Vagina (tissue), 2 donors: Measurements from ENCODE around the gene PDGFC. TPM values are rescaled to one million over a fixed set of nuclear protein-coding genes. Genes with fewer than 3 reads are reported as not detected.

Source experiments
- DNase-seq, 2 donors: peaks; one replicate each; pipeline ENCODE4 v3.0.0-alpha.2; 2017; ENCODE audit errors: extremely low spot score in 2 of 2
- H3K27ac ChIP-seq: fragments of 200-600 bp; sonication (generic); one replicate; pipeline ENCODE4 v1.5.1; 2019
- H3K27me3 ChIP-seq: fragments of 200-600 bp; sonication (generic); one replicate; pipeline ENCODE4 v1.5.1; 2019
- H3K36me3 ChIP-seq, 2 donors: fragments of 200-600 bp; sonication (generic); one replicate each; pipeline ENCODE4 v1.5.1; 2017 to 2019
- H3K4me1 ChIP-seq: fragments of 200-600 bp; sonication (generic); one replicate; pipeline ENCODE4 v1.5.1; 2019
- H3K4me3 ChIP-seq, 2 donors: fragments of 200-600 bp; sonication (generic); 1 replicate in 1 of 2; 2 replicates in 1 of 2; pipeline ENCODE4 v1.5.1; 2016 to 2019
- H3K9me3 ChIP-seq: fragments of 200-600 bp; sonication (generic); one replicate; pipeline ENCODE4 v1.5.1; 2019
- CTCF ChIP-seq, 3 experiments: fragments of 450-650 bp in 2 of 3; fragments of 200-600 bp in 1 of 3; sonication (generic) in 1 of 3; IDR thresholded peaks; one replicate each; pipeline ENCODE4 v1.5.1; 2017 to 2019; ENCODE audit warnings: antibody characterized with exemption in 3 of 3, mild to moderate bottlenecking in 2 of 3, moderate library complexity in 2 of 3
- POLR2A ChIP-seq, 2 donors: fragments of 450-650 bp; IDR thresholded peaks; one replicate each; pipeline ENCODE4 v1.6.1; 2017; ENCODE audit warnings: antibody characterized with exemption in 2 of 2, mild to moderate bottlenecking in 2 of 2, moderate library complexity in 2 of 2
- POLR2AphosphoS5 ChIP-seq, 2 donors: sonication (generic); formaldehyde crosslinking; IDR thresholded peaks; one replicate each; pipeline ENCODE4 v1.9.0; 2017; ENCODE audit warnings: antibody characterized with exemption in 2 of 2, mild to moderate bottlenecking in 2 of 2, low read depth in 1 of 2; ENCODE audit not compliant: insufficient read depth in 1 of 2
- intact Hi-C: fragments of 100-400 bp; cut with DNase I; formaldehyde crosslinking; loops from one replicate; pipeline ENCODE4 v1.15.1; 2023
- total RNA-seq: library from RNA; depleted of rRNA; stranded (reverse); fragments of >200 nt; gene quantifications from one replicate; pipeline ENCODE4 v1.2.3, GENCODE V29; 2016

PDGFC gene
- total RNA-seq, 1 donor from 2014 or later, result 19.4 TPM

GRCh38 chr4:156942991-156943390 is 28.6 kb downstream of the PDGFC start:
- H3K4me1 ChIP-seq, result peaks cover 54% of the 10 kb centered on the region
- H3K27me3 ChIP-seq, result no peaks in the 10 kb centered on the region
- no peak overlapping the region for H3K27ac ChIP-seq
- intact Hi-C loops, result no loop called here
- no peaks in the 10 kb centered on the region for H3K36me3 ChIP-seq
- no peak overlapping the region for H3K4me3 ChIP-seq
- TF ChIP-seq POLR2A (IDR thresholded peaks at IDR 0.05), result no peak
- no peak for TF ChIP-seq CTCF (IDR thresholded peaks at IDR 0.05)
- TF ChIP-seq POLR2AphosphoS5 (IDR thresholded peaks at IDR 0.05; ENCODE audit: insufficient read depth in 1 of 2, low read depth in 1 of 2), result no peak
- no peaks in the 10 kb centered on the region for H3K9me3 ChIP-seq
- DNase-seq, result no peak

- Histone ChIP-seq H3K4me3 (no peak overlapping the region), H3K36me3 (no peaks in the 10 kb centered on the region), H3K4me1 (peaks cover 51% of the 10 kb centered on the region), H3K27me3 (no peaks in the 10 kb centered on the region), H3K27ac (no peak overlapping the region), H3K9me3 (no peaks in the 10 kb centered on the region)
- no peak for TF ChIP-seq POLR2A (IDR thresholded peaks at IDR 0.05)
- TF ChIP-seq CTCF (IDR thresholded peaks at IDR 0.05), result no peak
- peak in 1 of 2 donors; percentile 45 for TF ChIP-seq POLR2AphosphoS5 (IDR thresholded peaks at IDR 0.05; ENCODE audit: insufficient read depth in 1 of 2, low read depth in 1 of 2)
- no peak for DNase-seq
- intact Hi-C loops, result no loop called here
These were observed 29.6 kb downstream of the PDGFC start for GRCh38 chr4:156941940-156942548.

- no peak overlapping the region for H3K4me3 ChIP-seq
- no peaks in the 10 kb centered on the region for H3K27me3 ChIP-seq
- no peak for TF ChIP-seq CTCF (IDR thresholded peaks at IDR 0.05)
- no peak for TF ChIP-seq POLR2AphosphoS5 (IDR thresholded peaks at IDR 0.05; ENCODE audit: insufficient read depth in 1 of 2, low read depth in 1 of 2)
- no peak for TF ChIP-seq POLR2A (IDR thresholded peaks at IDR 0.05)
- H3K4me1 ChIP-seq, result peaks cover 31% of the 10 kb centered on the region
- DNase-seq, result no peak
- no peaks in the 10 kb centered on the region for H3K36me3 ChIP-seq
- intact Hi-C loops, result no loop called here
- no peaks in the 10 kb centered on the region for H3K9me3 ChIP-seq
- no peak overlapping the region for H3K27ac ChIP-seq
These were observed 31.8 kb downstream of the PDGFC start for GRCh38 chr4:156939801-156940200.

- TF ChIP-seq POLR2AphosphoS5 (IDR thresholded peaks at IDR 0.05; ENCODE audit: insufficient read depth in 1 of 2, low read depth in 1 of 2) (no peak), POLR2A (IDR thresholded peaks at IDR 0.05) (no peak), CTCF (IDR thresholded peaks at IDR 0.05) (no peak)
- no peaks in the 10 kb centered on the region for H3K27me3 ChIP-seq
- no peak overlapping the region for H3K27ac ChIP-seq
- peaks cover 24% of the 10 kb centered on the region for H3K4me1 ChIP-seq
- H3K36me3 ChIP-seq, result no peaks in the 10 kb centered on the region
- H3K9me3 ChIP-seq, result no peaks in the 10 kb centered on the region
- intact Hi-C loops, result no loop called here
- DNase-seq, result no peak
- H3K4me3 ChIP-seq, result no peak overlapping the region
These were observed 32.5 kb downstream of the PDGFC start for GRCh38 chr4:156939139-156939538.

GRCh38 chr4:156934259-156934635 is 37.4 kb downstream of the PDGFC start:
- TF ChIP-seq POLR2A (IDR thresholded peaks at IDR 0.05), result no peak
- TF ChIP-seq POLR2AphosphoS5 (IDR thresholded peaks at IDR 0.05; ENCODE audit: insufficient read depth in 1 of 2, low read depth in 1 of 2), result no peak
- no peak for TF ChIP-seq CTCF (IDR thresholded peaks at IDR 0.05)
- H3K27ac ChIP-seq, result no peak overlapping the region
- no peaks in the 10 kb centered on the region for H3K9me3 ChIP-seq
- peaks cover 6% of the 10 kb centered on the region for H3K4me1 ChIP-seq
- DNase-seq, result no peak
- H3K4me3 ChIP-seq, result no peak overlapping the region
- H3K36me3 ChIP-seq, result no peaks in the 10 kb centered on the region
- intact Hi-C loops, result no loop called here
- H3K27me3 ChIP-seq, result no peaks in the 10 kb centered on the region
